GM19239 (cell line): ENCODE results near the gene POU2F1.
"Not testable (repeated sequence)": the region's sequence is repeated elsewhere in the genome, so short reads cannot be mapped to it uniquely, and the experiment has no call there.

Source experiments
- DNase-seq: peaks from one replicate; pipeline ENCODE4 v3.0.0; 2011; ENCODE audit warnings: low spot score; ENCODE audit not compliant: insufficient read length
- FAIRE-seq: peaks from 2 replicates; lab custom pipeline; 2011; peaks lifted over from hg19 to GRCh38; lab: Jason Lieb, UNC

Gene POU2F1

DNA sequence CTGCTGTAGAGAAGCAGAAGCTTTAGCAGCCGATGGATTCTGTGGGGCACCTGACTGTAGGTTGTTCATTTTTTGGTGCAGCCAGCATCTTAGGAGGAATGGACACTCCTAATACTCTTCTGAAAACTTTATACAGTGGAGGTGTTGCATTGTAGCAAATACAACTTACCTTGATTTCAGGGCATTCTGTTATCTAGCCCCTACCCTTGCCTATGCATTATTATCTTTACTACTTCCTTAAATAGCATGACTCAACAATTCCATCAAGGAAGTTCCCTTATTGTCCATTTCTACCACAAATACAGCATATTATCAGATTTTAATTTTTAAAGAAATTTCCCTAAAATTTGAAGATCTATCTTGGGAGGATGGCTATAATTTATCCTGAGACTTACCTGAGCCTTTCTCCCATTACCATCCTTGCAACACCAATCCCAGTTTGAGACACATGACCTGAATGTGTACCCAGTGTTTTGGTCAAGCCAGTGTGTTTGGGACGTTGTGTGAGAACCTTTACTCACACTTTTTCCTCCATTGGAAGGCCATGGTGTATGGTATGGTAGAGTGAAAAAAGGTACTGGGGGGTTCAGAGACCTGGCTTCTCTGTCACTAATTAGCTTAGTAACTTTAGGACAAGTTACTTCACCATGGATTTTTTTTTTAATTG, 9.2 kb downstream of the POU2F1 start:
- DNase-seq: no peak
- FAIRE-seq: no peak

DNA sequence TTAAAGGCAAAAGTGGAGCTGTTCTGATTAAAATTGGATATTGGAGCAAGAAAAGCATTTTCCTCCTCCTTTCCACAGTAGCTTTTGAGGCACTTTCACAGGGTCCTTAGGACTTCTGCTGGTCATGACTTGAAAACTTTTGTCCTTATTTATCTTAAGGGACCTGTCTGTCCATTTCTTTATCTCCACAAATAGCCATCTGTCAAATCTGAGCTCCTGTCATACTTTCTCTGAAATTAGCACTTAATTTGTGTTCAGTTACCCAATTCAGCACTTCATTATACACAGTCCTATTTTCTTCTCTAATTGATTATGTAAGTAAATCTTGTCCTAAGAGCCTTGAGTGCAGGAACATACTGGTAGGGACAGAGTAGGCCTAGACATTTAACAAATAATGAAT, 9.8 kb downstream of the POU2F1 start:
- DNase-seq (no peak), FAIRE-seq (peak; percentile 8)

DNA sequence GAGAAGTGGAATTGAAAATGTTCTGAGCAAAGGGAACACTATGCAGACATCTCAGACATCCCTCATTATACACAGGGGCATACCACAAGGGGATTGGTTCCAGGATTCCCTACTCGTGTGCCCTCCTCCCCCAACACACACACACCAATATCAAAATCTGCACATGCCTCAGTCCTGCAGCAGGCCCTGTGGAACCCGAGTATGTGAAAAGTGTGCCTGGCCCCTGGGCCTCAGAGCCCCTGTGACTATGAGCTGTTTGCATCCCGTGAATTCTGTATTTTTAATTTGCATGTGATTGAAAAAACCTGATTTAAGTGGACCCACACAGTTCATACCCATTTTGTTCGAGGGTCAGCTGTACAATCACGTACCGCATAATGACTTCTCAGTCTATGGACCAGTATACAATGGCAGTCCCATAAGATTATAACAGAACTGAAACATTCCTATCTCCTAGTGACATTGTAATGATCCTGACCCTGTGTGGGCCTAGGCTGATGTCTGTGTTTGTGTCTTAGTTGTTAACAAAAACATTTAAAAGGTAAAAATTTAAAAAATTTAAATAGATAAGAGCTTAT, 11.3 kb downstream of the POU2F1 start:
- no peak for DNase-seq
- no peak for FAIRE-seq

DNA sequence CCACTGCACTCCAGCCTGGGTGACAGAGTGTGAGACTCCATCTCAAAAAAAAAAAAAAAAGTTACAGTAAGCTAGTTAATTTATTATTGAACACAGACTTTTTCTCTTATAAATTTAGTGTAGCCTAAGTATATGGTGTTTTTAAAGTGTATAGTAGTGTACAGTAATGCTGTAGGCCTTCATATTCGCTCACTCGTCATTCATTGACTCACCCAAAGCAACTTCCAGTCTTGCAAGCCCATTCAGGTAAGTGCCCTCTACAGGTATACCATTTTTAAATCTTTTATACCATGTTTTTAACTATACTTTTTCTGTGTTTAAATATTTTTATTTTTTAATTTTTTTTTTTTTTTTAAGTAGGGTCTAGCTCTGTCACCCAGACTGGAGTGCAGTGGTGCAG, 12.1 kb downstream of the POU2F1 start:
- no peak for DNase-seq

DNA sequence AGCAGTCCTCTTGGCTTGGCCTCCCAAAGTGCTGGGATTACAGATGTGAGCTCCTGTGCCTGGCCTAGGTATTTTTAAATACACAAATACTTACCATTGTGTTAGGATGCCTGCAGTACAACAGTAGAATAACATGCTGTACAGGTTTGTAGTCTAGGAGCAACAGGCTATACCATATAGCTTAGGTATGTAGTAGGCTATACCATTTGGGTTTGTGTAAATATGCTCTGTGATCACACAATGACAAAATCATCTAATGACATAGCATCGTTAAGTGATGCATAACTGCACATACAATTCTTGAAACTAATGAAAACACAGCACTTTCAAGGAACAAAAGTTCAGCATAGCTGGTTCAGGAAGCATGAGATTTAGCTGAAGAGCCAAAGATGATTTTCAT, 12.7 kb downstream of the POU2F1 start:
- DNase-seq (no peak), FAIRE-seq (no peak)

More for the DNA sequence above, 12.1 kb downstream of the POU2F1 start:
- FAIRE-seq: no peak

DNA sequence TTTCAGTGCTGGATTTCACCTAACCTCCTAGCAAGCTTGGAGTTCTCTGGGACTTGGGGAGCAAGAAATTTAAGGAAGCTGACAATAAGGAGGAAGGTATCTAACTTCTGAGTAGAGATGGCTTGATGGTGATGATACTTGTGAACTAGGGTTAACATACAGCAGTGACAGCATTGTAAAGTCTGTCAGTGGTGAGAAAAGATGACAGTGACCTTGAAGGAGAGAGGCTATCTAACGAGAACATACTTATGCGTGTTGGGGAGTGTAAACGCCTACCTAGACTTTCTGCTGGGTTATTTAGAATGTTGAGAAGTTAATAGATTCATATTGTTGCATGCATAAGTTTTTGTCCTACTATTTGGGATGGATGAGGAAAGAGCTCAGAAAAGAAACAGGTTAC, 16.3 kb downstream of the POU2F1 start:
- no peak for DNase-seq
- no peak for FAIRE-seq

DNA sequence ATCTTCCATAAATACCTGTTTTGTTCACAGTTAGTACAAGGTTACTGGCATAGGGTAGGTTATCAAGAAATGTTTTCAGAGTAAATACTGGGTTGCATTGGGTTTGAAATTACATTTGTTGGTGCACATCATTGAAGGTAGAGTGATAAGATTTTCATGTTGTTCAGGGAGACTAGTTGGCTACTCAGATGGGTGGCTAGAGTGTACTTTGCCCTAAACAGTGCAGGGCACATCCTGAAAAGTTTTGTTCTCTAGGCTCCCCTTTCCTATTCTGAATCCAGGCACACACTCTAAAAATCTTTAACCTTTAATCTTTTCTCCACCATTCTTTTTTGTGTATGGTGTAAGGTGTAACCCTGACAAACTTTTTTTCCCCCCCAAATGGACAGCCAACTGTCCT, 18.0 kb downstream of the POU2F1 start:
- no peak for FAIRE-seq
- DNase-seq: no peak

DNA sequence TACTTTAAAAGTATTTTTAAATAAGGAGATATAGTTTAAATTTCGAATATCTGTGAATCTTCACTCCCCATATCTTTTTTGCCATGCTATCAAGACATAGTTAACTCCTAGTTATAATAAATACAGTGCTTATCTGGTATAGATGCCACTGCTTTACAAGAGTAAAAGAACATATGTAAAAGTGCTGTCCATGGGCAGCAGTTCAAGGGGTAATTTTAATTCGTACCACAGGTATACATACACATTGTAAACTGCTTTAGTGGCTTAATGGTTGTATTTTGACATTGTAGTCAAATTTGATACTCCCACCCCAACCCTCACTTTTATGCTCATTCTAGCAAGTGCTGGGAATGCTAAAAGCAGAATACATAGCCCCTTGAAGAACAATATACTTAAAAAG, 18.6 kb downstream of the POU2F1 start:
- FAIRE-seq (no peak), DNase-seq (no peak)

DNA sequence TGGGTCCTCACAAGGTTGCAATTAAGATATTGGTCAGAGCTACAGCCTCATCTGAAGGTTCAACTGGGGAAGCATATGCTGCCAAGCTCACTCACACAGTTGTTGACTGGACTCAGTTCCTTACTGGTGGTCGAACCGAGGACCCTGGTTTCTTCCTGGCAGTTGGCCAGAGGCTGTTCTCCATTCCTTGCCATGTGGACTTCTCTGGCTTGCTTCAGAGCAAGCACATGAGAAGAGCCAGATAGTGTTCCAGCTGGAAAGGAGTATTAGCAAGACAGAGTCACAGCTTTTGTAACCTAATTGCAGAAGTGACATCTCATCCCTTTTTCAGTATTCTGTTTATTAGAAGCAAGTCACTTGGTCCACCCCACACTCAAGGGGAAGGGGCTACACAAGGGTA, 23.6 kb downstream of the POU2F1 start:
- DNase-seq (no peak), FAIRE-seq (peak; percentile 23)

DNA sequence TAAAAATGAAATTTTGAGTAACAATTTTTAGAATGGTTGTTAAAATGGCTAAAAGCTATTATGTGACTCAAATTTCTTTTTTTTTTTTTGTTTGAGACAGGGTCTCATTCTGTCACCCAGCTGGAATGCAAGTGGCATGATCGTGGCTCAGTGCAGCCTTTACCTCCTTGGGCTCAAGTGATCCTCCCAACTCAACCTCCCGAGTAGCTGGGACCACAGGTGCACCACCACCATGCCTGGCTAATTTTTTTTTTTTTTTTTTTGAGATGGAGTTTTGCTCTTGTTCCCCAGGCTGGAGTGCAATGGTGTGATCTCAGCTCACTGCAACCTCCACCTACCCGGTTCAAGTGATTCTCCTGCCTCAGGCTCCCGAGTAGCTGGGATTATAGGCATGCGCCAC, 24.5 kb downstream of the POU2F1 start:
- not testable (repeated sequence) for FAIRE-seq, DNase-seq

DNA sequence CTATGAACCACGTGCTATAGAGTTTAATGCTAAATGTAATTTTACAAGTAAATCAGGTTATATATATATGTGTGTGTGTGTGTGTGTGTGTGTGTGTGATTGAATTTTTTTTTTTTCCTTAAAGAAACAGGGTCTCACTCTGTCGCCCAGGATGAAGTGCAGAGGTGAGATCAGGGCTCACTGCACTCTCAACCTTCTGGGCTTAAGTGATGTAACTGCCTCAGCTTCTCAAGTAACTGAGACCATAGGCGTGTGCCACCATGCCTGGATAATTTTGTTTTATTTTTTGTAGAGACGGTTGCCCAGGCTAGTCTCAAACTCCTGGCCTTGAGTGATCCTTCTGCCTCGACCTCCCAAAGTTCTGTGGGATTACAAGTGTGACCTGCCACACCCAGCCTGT, 26.3 kb downstream of the POU2F1 start:
- no peak for DNase-seq
- FAIRE-seq: no peak

DNA sequence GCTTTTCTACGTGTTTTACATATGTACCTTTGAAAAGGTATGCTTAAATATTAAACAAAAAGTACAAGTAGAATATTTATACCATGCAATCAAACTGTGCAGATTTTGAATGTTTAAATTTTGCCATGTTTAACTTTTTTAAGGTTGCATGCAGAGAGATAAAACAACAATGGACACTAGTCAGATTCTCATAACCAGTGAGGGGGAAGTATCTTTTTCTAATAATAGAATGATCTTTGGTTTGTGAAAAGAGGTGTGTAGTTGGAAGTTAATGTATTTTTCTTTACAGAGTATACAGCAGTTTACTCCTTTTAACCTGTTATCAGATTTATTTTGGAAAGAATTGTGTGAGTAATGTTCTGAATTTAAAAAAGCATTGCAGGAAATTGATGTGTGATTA, 27.1 kb downstream of the POU2F1 start:
- FAIRE-seq: no peak
- DNase-seq: no peak

DNA sequence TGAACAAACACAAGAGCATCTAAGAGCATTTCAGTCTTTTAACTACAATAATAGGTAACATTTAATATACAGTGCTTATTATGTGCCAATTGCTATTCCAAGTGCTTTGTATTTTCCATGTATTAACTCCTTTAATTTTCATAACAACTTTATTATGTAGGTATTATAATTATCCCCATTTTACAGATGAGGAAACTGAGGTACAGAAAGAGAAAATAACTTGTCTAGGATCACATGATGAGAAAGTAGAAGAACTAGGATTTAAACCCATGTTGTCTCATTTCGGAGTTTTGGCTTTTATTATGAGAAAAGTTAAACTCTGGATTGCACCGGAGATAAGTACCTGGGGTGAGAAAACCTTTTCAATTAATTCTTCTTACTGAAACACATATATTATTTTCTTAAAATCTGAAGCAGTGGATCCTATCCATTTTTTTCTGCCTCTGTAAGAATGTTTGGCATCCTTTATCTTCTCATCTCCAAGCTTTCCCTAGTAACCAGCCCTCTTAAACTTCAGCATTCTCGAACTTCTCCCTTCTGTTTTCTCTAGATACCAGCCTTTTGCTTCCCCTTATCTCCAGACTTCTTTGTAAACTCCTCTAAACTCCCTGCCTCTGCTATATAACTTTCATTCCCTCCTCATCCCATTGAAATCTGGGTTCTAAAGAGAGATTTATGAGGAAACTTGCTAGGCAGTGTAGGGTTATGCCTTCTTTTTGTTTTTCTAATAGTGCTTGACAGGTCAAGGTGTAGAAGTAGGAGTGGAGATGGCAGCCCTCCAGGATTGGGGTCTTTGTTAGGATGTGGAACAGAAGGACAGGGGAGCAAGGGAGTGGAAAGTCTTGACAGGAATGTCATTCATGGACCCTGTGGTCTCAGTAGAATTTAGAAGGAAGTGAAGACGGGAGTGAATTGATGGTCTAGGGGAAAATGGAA, 28.3 kb downstream of the POU2F1 start:
- peak; percentile 14 for FAIRE-seq
- DNase-seq: no peak

DNA sequence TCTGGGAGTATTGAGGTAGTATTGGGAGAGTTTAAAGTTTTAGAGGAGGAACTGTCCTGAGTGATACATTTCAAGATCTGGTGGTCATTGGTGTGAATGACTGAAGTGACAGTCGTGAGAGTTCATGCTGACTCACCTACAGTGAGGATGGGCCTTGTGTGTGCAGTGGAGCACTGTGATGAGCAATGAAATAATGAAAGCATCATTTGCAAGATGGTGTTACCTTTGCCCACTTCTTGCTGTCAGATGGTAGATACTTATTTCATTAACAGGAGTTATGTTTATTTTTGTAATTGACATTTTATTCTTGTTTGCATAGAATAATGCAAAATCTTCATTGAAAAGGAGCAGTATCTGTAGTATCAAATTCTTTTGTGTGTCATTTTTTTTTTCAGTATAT, 29.0 kb downstream of the POU2F1 start:
- FAIRE-seq (no peak), DNase-seq (no peak)

DNA sequence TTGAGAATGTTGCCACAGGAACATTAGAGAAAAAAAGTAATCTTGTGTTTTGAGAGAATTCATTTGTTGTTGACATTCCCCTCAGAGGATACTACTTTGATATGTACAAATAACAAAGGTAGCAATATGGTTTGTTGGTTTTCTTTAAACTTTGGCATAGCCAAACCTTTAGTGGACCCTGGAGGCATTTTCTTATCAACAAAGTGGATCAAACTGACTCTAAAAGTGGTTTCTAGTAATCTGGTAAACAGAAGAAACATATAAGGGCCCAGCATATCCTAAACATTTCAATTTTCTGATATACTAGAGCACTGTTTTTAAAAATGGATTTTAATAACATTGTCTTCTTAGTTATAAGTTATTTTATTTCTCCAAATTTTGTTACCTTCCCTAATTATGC, 29.8 kb downstream of the POU2F1 start:
- FAIRE-seq (no peak), DNase-seq (no peak)

DNA sequence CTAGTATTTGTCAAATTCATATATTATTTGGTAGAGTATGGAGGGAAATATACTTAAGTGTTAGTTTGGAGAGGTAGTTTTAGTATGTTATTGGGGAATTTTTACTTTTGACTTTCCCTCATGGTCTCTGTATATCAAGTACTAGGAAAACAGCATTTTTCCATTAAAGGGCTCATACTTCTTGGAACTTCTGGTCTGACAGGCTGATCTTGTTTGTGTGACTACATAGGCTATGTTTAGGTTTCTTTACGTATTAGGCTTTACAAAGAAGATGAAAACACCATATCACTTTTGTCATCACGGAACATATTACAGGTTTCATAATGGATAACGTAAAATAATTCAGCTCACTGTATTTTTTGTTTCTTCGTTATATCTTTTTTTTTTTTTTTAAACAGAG, 30.8 kb downstream of the POU2F1 start:
- FAIRE-seq: no peak
- DNase-seq: no peak

DNA sequence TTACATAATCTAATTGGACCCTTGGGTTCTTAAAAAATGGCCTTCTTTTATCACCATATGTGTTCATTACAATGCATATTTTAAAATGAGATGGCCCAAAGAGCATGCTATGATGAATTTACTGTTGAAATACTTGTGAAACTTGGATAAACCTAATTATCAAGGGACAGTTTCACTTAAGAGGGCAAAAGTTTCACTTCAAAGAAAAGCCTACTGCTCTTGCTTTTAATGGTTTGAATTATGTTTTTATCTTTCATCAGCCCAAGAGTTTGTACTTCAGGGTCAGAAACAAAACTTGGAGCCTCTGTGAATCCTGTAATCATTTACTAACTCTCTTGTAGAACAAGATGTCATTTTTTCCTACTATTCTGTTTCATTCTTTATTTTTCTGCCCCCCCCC, 32.3 kb downstream of the POU2F1 start:
- DNase-seq (no peak), FAIRE-seq (peak; percentile 93)

DNA sequence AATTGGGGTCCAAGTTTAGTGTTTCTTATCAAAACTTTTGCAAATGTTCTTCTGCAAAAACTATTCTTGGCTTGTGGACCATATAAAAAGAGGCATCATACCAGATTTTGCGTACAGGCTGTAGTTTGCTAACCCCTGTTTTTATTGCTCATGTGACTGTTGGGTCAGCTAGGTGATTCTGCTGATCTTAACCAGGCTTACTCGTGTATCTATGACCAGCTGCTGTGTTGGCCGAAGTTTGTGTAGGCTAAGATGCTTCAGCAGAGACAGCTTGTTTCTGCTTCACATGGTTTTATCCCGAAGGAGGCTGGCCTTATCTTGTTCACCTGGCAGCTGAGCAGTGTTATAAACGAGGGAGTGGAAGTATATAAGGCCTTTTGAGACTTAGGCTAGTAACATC, 38.2 kb downstream of the POU2F1 start:
- DNase-seq (no peak), FAIRE-seq (no peak)

DNA sequence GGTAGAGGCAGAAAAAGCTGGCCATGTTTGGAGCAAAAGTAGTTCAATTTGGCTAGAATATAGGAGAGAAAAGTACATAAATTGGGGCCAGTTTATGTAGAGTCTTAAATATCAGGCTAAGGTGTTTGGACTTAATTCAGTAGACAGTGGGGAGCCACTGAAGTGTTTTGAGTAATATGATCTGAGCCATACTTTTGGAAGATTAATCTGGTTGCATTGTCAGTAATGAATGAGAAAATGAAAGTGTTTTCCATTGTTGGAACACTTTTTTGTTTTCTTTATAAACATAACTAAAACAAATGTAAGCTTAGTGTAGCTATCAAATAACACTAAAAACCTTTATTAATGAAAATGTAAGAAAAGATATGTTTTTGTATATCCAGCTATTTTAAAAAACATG, 42.1 kb downstream of the POU2F1 start:
- DNase-seq (no peak), FAIRE-seq (no peak)

DNA sequence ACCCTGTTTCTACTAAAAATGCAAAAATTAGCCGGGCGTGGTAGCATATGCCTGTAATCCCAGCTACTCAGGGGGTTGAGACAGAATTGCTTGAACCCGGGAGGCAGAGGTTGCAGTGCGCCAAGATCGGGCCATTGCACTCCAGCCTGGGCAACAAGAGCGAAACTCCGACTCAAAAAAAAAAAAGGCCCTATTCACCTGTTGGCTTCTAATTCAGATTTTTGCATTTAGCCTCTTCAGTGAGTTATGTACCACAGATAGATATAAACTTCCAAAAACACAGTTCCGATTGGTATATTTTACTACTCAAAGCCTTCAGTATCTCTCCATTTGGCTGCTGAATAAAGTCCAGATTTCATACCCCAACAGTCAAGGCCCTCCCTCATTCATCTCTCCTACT, 42.7 kb downstream of the POU2F1 start:
- no peak for DNase-seq
- FAIRE-seq: no peak

DNA sequence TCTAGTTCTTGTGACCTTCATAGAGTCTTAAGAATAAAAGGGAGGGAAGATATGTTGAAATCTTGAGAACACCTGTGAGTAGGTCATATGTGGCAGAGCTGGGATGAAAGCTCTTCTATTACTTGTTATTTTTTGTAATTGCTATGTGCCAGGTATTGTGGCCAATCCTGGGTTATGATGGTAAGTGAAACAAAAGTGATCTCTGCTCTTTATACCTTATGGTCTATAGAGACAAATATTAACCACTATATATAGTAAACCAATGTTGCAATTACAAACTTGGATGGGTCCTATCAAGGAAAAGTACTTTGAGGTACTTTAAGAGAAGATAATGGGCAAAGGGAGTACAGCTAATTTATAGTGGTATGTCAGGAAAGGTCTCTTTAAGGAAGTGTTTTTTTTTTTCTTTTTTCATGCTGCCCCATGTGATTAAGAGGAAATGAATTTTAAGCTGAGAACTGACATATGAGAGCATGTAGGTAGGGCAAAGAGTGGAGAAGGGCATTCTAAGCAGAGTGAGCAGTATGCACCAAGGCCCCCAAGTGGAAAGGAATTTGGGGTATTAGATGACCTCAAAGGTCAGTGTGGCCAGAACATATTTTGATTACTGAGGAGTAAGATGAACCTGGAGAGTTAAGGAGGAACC, 43.3 kb downstream of the POU2F1 start:
- DNase-seq (no peak), FAIRE-seq (peak; percentile 44)
